C4-2B (cell line): ENCODE results near the gene GNG4.
"Not testable (repeated sequence)": the region's sequence is repeated elsewhere in the genome, so short reads cannot be mapped to it uniquely, and the experiment has no call there.

ENCODE experiments used
- H3K27ac ChIP-seq: fragments of 450-650 bp; 2 replicates; pipeline ENCODE4 v1.5.1; 2017
- ZFX ChIP-seq: fragments of 450-650 bp; IDR thresholded peaks from 2 replicates; pipeline ENCODE4 v1.6.1; 2017
- TF ChIP-seq, protein P1 (sequence below): fragments of 450-650 bp; conservative IDR thresholded peaks from 2 replicates; pipeline ENCODE4 v1.5.1; 2017; ENCODE audit warnings: mild to moderate bottlenecking

The GNG4 gene

DNA sequence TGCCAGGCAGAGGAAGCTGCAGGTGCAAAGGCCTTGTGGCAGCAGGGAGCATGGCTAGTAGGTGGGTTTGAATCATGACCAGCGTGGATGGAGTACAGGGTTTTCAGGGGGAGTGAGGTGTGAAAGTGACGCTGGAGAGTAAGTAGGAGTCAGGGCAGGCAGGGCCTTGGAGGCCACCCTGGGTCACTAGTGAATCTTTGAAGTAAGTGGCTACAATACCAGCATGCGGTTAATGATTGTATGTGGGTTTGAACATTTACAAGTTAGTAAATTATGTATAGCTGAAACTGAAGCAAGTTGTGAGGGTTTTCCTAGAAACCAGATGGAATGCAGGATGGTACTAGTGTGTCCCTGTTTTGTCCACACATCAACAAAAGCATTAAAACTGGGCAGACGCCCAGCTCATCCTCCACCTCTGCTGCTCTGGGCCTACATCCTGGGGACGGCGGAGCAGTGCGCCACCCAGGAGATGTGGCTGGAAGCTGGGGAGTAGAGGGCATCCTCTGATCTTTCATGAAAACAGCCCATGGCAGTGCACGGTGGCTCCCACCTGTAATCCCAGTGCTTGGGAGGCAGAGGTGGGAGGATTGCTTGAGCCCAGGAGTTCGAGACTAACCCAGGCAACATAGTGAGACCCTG, 104.2 kb downstream of the GNG4 start:
- H3K27ac ChIP-seq = no peak overlapping the region
- TF ChIP-seq, protein P1, sequence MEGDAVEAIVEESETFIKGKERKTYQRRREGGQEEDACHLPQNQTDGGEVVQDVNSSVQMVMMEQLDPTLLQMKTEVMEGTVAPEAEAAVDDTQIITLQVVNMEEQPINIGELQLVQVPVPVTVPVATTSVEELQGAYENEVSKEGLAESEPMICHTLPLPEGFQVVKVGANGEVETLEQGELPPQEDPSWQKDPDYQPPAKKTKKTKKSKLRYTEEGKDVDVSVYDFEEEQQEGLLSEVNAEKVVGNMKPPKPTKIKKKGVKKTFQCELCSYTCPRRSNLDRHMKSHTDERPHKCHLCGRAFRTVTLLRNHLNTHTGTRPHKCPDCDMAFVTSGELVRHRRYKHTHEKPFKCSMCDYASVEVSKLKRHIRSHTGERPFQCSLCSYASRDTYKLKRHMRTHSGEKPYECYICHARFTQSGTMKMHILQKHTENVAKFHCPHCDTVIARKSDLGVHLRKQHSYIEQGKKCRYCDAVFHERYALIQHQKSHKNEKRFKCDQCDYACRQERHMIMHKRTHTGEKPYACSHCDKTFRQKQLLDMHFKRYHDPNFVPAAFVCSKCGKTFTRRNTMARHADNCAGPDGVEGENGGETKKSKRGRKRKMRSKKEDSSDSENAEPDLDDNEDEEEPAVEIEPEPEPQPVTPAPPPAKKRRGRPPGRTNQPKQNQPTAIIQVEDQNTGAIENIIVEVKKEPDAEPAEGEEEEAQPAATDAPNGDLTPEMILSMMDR = no peak
- TF ChIP-seq ZFX = no peak

- not testable (repeated sequence) for H3K27ac ChIP-seq
These were observed 106.7 kb downstream of the GNG4 start for GRCh38 chr1:235542845-235543244.

DNA sequence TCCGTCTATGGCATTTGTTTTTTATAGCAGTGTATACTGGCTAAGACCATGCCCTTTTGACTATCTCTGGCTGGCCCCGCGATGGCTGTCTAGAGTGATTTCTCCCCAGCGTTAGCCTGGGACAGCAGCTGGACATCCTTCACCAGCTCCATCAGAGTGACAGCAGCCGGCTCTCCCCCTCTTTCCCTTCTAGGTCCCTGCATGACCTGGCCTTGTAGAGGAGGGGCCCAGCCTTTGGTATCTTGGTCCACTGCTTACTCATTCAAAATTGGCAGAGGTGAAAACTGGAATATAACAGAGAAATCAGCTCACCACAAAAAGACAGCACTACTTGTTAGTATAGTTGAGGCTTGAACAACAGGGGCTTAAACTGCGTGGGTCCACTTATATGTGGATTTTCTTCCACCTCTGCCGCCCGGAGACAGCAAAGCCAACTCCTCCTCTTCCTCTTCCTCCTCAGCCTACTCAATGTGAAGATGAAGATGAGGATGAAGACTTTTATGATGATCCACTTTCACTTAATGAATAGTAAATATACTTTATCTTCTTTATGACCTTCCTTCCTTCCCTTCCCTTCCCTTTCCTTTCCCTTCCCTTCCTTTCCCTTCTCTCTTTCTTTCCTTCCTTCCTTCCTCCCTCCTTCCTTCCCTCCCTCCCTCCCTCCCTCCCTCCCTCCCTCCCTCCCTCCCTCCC, 116.0 kb downstream of the GNG4 start:
- no peak overlapping the region for H3K27ac ChIP-seq
- TF ChIP-seq, protein P1 = no peak
- TF ChIP-seq ZFX = no peak

DNA sequence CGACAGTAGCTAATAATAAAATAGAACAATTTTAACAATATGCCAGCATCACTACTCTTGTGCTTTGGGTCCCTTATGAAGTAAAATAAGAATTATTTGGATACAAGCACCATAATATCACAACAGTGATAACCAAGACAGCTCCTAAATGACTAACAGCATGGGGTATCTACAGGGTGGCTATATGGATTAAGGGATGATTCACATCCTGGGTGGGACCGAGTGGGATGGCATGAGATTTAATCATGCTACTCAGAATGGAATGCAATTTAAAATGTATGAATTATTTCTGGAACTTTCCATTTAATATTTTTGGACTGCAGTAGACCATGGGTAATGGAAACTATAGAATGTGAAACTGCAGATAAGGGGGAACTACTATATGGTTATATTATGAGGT, 117.2 kb downstream of the GNG4 start:
- TF ChIP-seq ZFX = no peak
- TF ChIP-seq, protein P1 = no peak
- H3K27ac ChIP-seq = no peak overlapping the region

DNA sequence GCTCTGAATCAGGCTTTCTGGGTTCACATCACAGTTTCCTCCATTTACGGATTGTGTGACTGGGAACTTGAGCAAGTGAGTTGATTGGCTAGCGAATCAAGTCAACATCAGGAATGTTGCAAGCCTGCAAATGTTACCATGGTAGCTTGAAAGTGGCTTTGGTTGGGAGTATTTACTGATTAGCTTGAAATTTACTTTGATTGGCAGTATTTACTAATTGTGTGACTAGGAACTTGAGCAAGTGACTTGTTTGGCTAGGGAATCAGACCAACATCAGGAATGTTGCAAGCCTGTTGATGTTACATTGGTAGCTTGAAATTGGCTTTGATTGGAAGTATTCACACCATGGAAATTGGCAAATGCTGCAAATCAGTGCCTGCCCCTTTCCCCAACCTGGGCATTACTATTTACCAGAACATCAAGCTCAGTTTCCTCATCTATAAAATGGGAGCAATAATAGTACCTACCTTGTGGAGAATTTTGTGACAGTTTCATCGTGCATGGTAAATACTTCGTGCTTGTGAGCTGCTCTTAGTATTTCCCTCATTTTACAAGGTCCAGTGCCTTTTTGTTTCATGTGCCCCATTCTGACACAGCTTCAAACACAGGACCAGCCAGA, 122.3 kb downstream of the GNG4 start:
- TF ChIP-seq, protein P1 = no peak
- no peak for TF ChIP-seq ZFX
- H3K27ac ChIP-seq = no peak overlapping the region

DNA sequence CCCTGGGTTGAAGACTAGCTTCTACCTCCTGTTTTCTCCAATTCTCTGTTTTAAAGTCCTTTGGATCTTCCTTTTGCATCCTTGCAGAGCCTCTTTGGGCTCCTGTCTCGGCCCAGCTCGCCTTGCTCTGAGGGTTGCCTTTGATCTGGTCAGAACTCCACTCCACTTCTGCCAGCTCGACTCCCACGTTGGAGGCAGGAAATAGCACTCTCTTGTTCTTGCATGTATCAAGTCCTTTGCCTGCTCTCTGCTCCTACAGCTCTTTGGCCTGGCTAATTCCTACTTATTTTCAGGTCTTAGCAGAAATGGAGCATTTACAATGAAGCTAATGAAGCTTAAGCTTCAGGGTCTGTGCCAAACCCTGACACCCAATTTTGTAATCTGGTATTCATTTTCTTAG, 124.3 kb downstream of the GNG4 start:
- H3K27ac ChIP-seq = no peak overlapping the region
- TF ChIP-seq ZFX = no peak
- TF ChIP-seq, protein P1 = no peak

DNA sequence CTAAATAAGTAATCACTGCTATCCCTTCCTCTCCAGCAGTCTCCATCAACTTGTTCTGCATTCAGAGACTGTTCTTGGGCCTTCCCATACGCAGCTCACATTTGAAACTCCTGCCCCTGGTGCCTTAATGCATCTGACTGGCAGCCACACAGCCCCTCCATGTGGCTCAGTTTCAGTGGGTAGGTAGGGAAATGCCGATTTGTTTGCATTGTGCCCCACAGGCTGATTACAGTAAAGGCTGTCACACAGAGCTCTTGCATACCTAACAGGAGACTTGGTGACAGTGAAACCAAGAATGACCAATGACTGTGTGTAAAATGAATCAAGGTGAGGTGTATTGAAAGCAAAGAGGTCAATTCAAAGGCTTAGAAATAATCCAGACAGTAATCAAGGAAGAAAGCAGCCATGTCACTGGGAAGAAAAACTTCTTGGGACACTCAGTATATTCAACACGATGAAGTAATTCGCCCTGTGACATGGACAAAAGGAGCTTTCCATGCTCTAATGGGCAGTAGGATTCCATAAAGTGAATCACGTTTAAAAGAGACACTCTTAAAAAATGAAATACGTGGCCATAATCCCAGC, 132.6 kb downstream of the GNG4 start:
- no peak for TF ChIP-seq ZFX
- TF ChIP-seq, protein P1 = no peak
- H3K27ac ChIP-seq = no peak overlapping the region
